ENCODE measurements around the gene STYX.

STYX gene

GRCh38 chr14:52729925-52730708, at the start of gene STYX:
TSS of gene STYX (plus strand) at chr14:52730166. CDS start at chr14:52730475, 309 bp downstream.
- H3K4me1 Mint-ChIP-seq, result peaks cover 24% of the 10 kb centered on the region
- H3K27ac Mint-ChIP-seq, result peak within 1 kb of the TSS; percentile 93
- H3K4me3 Mint-ChIP-seq, result peak within 1 kb of the TSS; percentile 91
- H3K36me3 Mint-ChIP-seq, result peaks cover 59% of the 10 kb centered on the region
- peak; percentile 97 for ATAC-seq
- H3K9me3 Mint-ChIP-seq, result no peaks in the 10 kb centered on the region
- DNase-seq (ENCODE audit: low spot score in 2 of 2), result peak; percentile 91 to 97

- ATAC-seq (no peak), DNase-seq (ENCODE audit: low spot score in 2 of 2) (no peak)
- Mint-ChIP-seq H3K4me3 (no peak overlapping the region), H3K27ac (peak overlapping the region; percentile 24), H3K9me3 (no peaks in the 10 kb centered on the region), H3K36me3 (peaks cover 63% of the 10 kb centered on the region), H3K4me1 (peaks cover 44% of the 10 kb centered on the region)
Observed at GRCh38 chr14:52683985-52684520, 45.9 kb upstream of the STYX start.

GRCh38 chr14:52686176-52686575, 43.8 kb upstream of the STYX start:
- Mint-ChIP-seq H3K9me3 (no peaks in the 10 kb centered on the region), H3K27ac (no peak overlapping the region), H3K36me3 (peaks cover 63% of the 10 kb centered on the region), H3K4me1 (peaks cover 56% of the 10 kb centered on the region), H3K4me3 (no peak overlapping the region)
- no peak for ATAC-seq
- no peak for DNase-seq (ENCODE audit: low spot score in 2 of 2)

GRCh38 chr14:52690983-52691760, 38.8 kb upstream of the STYX start:
- ATAC-seq, result no peak
- Mint-ChIP-seq H3K4me1 (peaks cover 70% of the 10 kb centered on the region), H3K9me3 (no peaks in the 10 kb centered on the region), H3K27ac (no peak overlapping the region), H3K36me3 (peaks cover 78% of the 10 kb centered on the region), H3K4me3 (peak overlapping the region; percentile 79)
- no peak for DNase-seq (ENCODE audit: low spot score in 2 of 2)

- DNase-seq (ENCODE audit: low spot score in 2 of 2), result no peak
- Mint-ChIP-seq H3K27ac (peak overlapping the region; percentile 30), H3K9me3 (no peaks in the 10 kb centered on the region), H3K4me3 (peak overlapping the region; percentile 79), H3K4me1 (peaks cover 58% of the 10 kb centered on the region), H3K36me3 (peaks cover 70% of the 10 kb centered on the region)
- ATAC-seq, result no peak
Observed at GRCh38 chr14:52692248-52692962, 37.6 kb upstream of the STYX start.

- peaks cover 70% of the 10 kb centered on the region for H3K36me3 Mint-ChIP-seq
- DNase-seq (ENCODE audit: low spot score in 2 of 2), result no peak
- peaks cover 52% of the 10 kb centered on the region for H3K4me1 Mint-ChIP-seq
- peak overlapping the region; percentile 90 for H3K27ac Mint-ChIP-seq
- no peaks in the 10 kb centered on the region for H3K9me3 Mint-ChIP-seq
- no peak for ATAC-seq
- H3K4me3 Mint-ChIP-seq, result peak overlapping the region; percentile 79
Observed at GRCh38 chr14:52693036-52693435, 36.9 kb upstream of the STYX start.

- Mint-ChIP-seq H3K4me1 (peaks cover 47% of the 10 kb centered on the region), H3K36me3 (peaks cover 65% of the 10 kb centered on the region), H3K9me3 (no peaks in the 10 kb centered on the region), H3K27ac (peak overlapping the region; percentile 90), H3K4me3 (peak overlapping the region; percentile 79)
- DNase-seq (ENCODE audit: low spot score in 2 of 2), result no peak
- ATAC-seq, result no peak
Observed at GRCh38 chr14:52693532-52693931, 36.4 kb upstream of the STYX start.

- H3K9me3 Mint-ChIP-seq, result no peaks in the 10 kb centered on the region
- H3K4me1 Mint-ChIP-seq, result peaks cover 37% of the 10 kb centered on the region
- H3K27ac Mint-ChIP-seq, result peak overlapping the region; percentile 90
- H3K36me3 Mint-ChIP-seq, result peaks cover 51% of the 10 kb centered on the region
- DNase-seq (ENCODE audit: low spot score in 2 of 2), result peak; percentile 27 to 76
- peak overlapping the region; percentile 79 for H3K4me3 Mint-ChIP-seq
- peak; percentile 68 for ATAC-seq
Observed at GRCh38 chr14:52694761-52695480, 35.0 kb upstream of the STYX start.

- Mint-ChIP-seq H3K36me3 (peaks cover 45% of the 10 kb centered on the region), H3K4me1 (peaks cover 32% of the 10 kb centered on the region), H3K9me3 (no peaks in the 10 kb centered on the region), H3K27ac (peak within 1 kb of the TSS; percentile 90), H3K4me3 (peak within 1 kb of the TSS; percentile 79)
- ATAC-seq (peak; percentile 91), DNase-seq (ENCODE audit: low spot score in 2 of 2) (peak; percentile 68 to 85)
Observed at GRCh38 chr14:52695481-52696091, 34.4 kb upstream of the STYX start, which contains the start of gene ERO1A. TSS of gene ERO1A (minus strand) at chr14:52695558. CDS start at chr14:52695481, 77 bp downstream.

GRCh38 chr14:52700701-52701172, 29.2 kb upstream of the STYX start:
- H3K27ac Mint-ChIP-seq, result no peak overlapping the region
- H3K36me3 Mint-ChIP-seq, result peaks cover 5% of the 10 kb centered on the region
- H3K4me3 Mint-ChIP-seq, result no peak overlapping the region
- DNase-seq (ENCODE audit: low spot score in 2 of 2) (no peak), ATAC-seq (no peak)
- H3K9me3 Mint-ChIP-seq, result no peaks in the 10 kb centered on the region
- peaks cover 6% of the 10 kb centered on the region for H3K4me1 Mint-ChIP-seq

- no peak overlapping the region for H3K27ac Mint-ChIP-seq
- no peak for DNase-seq (ENCODE audit: low spot score in 2 of 2)
- peaks cover 9% of the 10 kb centered on the region for H3K4me1 Mint-ChIP-seq
- no peaks in the 10 kb centered on the region for H3K9me3 Mint-ChIP-seq
- H3K36me3 Mint-ChIP-seq, result peaks cover 5% of the 10 kb centered on the region
- peak; percentile 74 for ATAC-seq
- H3K4me3 Mint-ChIP-seq, result no peak overlapping the region
Observed at GRCh38 chr14:52701223-52701622, 28.7 kb upstream of the STYX start.

- H3K27ac Mint-ChIP-seq, result no peak overlapping the region
- no peak overlapping the region for H3K4me3 Mint-ChIP-seq
- H3K36me3 Mint-ChIP-seq, result peaks cover 17% of the 10 kb centered on the region
- H3K9me3 Mint-ChIP-seq, result no peaks in the 10 kb centered on the region
- H3K4me1 Mint-ChIP-seq, result peaks cover 27% of the 10 kb centered on the region
- DNase-seq (ENCODE audit: low spot score in 2 of 2) (no peak), ATAC-seq (no peak)
Observed at GRCh38 chr14:52703225-52703624, 26.7 kb upstream of the STYX start.

- DNase-seq (ENCODE audit: low spot score in 2 of 2) (no peak), ATAC-seq (no peak)
- H3K36me3 Mint-ChIP-seq, result peaks cover 22% of the 10 kb centered on the region
- no peak overlapping the region for H3K27ac Mint-ChIP-seq
- H3K4me1 Mint-ChIP-seq, result peaks cover 29% of the 10 kb centered on the region
- no peak overlapping the region for H3K4me3 Mint-ChIP-seq
- no peaks in the 10 kb centered on the region for H3K9me3 Mint-ChIP-seq
Observed at GRCh38 chr14:52703664-52704063, 26.3 kb upstream of the STYX start.

- peak; percentile 73 for ATAC-seq
- no peaks in the 10 kb centered on the region for H3K9me3 Mint-ChIP-seq
- peak in 1 of 2 donors; percentile 63 for DNase-seq (ENCODE audit: low spot score in 2 of 2)
- peaks cover 48% of the 10 kb centered on the region for H3K36me3 Mint-ChIP-seq
- peak overlapping the region; percentile 98 for H3K27ac Mint-ChIP-seq
- H3K4me3 Mint-ChIP-seq, result peak overlapping the region; percentile 99
- H3K4me1 Mint-ChIP-seq, result peaks cover 26% of the 10 kb centered on the region
Observed at GRCh38 chr14:52706286-52706685, 23.7 kb upstream of the STYX start.
